SK-N-SH (cell line): Measurements from ENCODE around the gene TPGS1. TPM values are rescaled to one million over a fixed set of nuclear protein-coding genes. Genes with fewer than 3 reads are reported as not detected.

Experiments used
- CTCF ChIA-PET: fragments of 300-600, 350-600 bp; formaldehyde crosslinking; extraction: SDS; loops from one replicate; lab custom pipeline; 2021; lab: Yijun Ruan, JAX
- POLR2A ChIA-PET: fragments of 350-600 bp; sonication (Branson Sonifier 250); formaldehyde crosslinking; extraction: SDS; loops from one replicate; lab custom pipeline; 2020; ENCODE audit warnings: antibody characterized with exemption, inconsistent platforms; lab: Yijun Ruan, JAX
- DNase-seq: peaks from one replicate; pipeline ENCODE4 v3.0.0; 2012
- H2AFZ ChIP-seq: fragments of 200-600 bp; sonication (generic); 2 replicates; pipeline ENCODE4 v1.8.1; 2016; ENCODE audit warnings: antibody characterized with exemption, mild to moderate bottlenecking, low read depth
- H3F3A ChIP-seq: fragments of 200-600 bp; sonication (generic); replicated peaks from 2 replicates; pipeline ENCODE3; 2016; ENCODE audit warnings: antibody characterized with exemption, mild to moderate bottlenecking; ENCODE audit not compliant: insufficient read depth
- H3K27ac ChIP-seq, 2 experiments: fragments of 200-500 bp in 1 of 2; fragments of 200-600 bp in 1 of 2; sonication (Bioruptor generic) in 1 of 2; sonication (generic), shearing (Covaris generic) in 1 of 2; 2 replicates each; pipeline versions ENCODE4 v1.5.1 to v1.6.1; 2014 to 2016; ENCODE audit warnings: low read depth in 2 of 2, inconsistent platforms in 1 of 2, low read length in 1 of 2, mild to moderate bottlenecking in 1 of 2, mixed read lengths in 1 of 2
- H3K27me3 ChIP-seq: fragments of 200-600 bp; sonication (generic), shearing (Covaris generic); 2 replicates; pipeline ENCODE4 v1.6.1; 2016; ENCODE audit warnings: mixed run types; ENCODE audit not compliant: insufficient read depth
- H3K36me3 ChIP-seq, 2 experiments: fragments of 200-500 bp in 1 of 2; fragments of 200-600 bp in 1 of 2; sonication (Bioruptor generic) in 1 of 2; sonication (generic) in 1 of 2; replicated peaks in 1 of 2; 2 replicates each; pipeline versions ENCODE3 to v1.5.1; 2014 to 2016; ENCODE audit warnings: low read length in 1 of 2, mild to moderate bottlenecking in 1 of 2; ENCODE audit not compliant: insufficient read depth in 2 of 2, control insufficient read depth in 1 of 2
- H3K4me1 ChIP-seq, 2 experiments: fragments of 200-500 bp in 1 of 2; fragments of 200-600 bp in 1 of 2; sonication (Bioruptor generic) in 1 of 2; sonication (generic), shearing (Covaris generic) in 1 of 2; 2 replicates each; pipeline versions ENCODE4 v1.5.1 to v1.6.1; 2014 to 2016; ENCODE audit warnings: low read depth in 1 of 2, low read length in 1 of 2, mixed run types in 1 of 2; ENCODE audit not compliant: insufficient read depth in 2 of 2, control insufficient read depth in 1 of 2
- H3K4me2 ChIP-seq: fragments of 200-600 bp; sonication (generic), shearing (Covaris generic); 2 replicates; pipeline ENCODE4 v1.6.1; 2017; ENCODE audit warnings: mixed run types
- H3K4me3 ChIP-seq, 2 experiments: fragments of 200-500 bp in 1 of 2; fragments of 200-600 bp in 1 of 2; sonication (Bioruptor generic) in 1 of 2; sonication (generic), shearing (Covaris generic) in 1 of 2; 2 replicates each; pipeline versions ENCODE4 v1.5.1 to v1.8.1; 2014 to 2016; ENCODE audit warnings: low read depth in 2 of 2, inconsistent platforms in 1 of 2, low read length in 1 of 2, mild to moderate bottlenecking in 1 of 2, mixed read lengths in 1 of 2, moderate library complexity in 1 of 2
- H3K79me2 ChIP-seq: fragments of 200-600 bp; sonication (generic); 2 replicates; pipeline ENCODE4 v1.8.1; 2017; ENCODE audit warnings: mild to moderate bottlenecking; ENCODE audit not compliant: insufficient read depth
- H3K9ac ChIP-seq: fragments of 200-600 bp; sonication (generic); 2 replicates; pipeline ENCODE4 v1.6.1; 2017; ENCODE audit warnings: mixed run types
- H3K9me2 ChIP-seq: fragments of 200-600 bp; sonication (generic); 2 replicates; pipeline ENCODE4 v1.6.1; 2017; ENCODE audit warnings: mixed run types
- H3K9me3 ChIP-seq: fragments of 200-600 bp; sonication (generic); 2 replicates; pipeline ENCODE4 v1.6.1; 2017; ENCODE audit warnings: mixed run types, mild to moderate bottlenecking, moderate library complexity
- H4K20me1 ChIP-seq: fragments of 200-600 bp; sonication (generic); 2 replicates; pipeline ENCODE4 v1.6.1; 2017; ENCODE audit warnings: mild to moderate bottlenecking, mixed run types; ENCODE audit not compliant: insufficient read depth
- CHD2 ChIP-seq: fragments of 150-350 bp; IDR thresholded peaks from 2 replicates; pipeline ENCODE4 v1.6.1; 2018; ENCODE audit warnings: low read length; ENCODE audit not compliant: partially characterized antibody
- ELF1 ChIP-seq: IDR thresholded peaks from 2 replicates; pipeline ENCODE4 v1.4.0; 2012
- EP300 ChIP-seq, 2 experiments: IDR thresholded peaks; 2 replicates each; pipeline versions ENCODE4 v1.4.0 to v1.6.1; 2012; ENCODE audit warnings: borderline replicate concordance in 1 of 2, low read depth in 1 of 2, low read length in 1 of 2
- EZH2phosphoT487 ChIP-seq: fragments of 200-600 bp; sonication (generic); IDR thresholded peaks from 2 replicates; pipeline ENCODE4 v1.6.1; 2017; ENCODE audit warnings: low read depth, mixed run types, mild to moderate bottlenecking, antibody characterized with exemption, moderate library complexity, borderline replicate concordance
- FOSL2 ChIP-seq: IDR thresholded peaks from 2 replicates; pipeline ENCODE4 v1.4.0; 2012; ENCODE audit warnings: low read depth, mild to moderate bottlenecking, moderate library complexity, borderline replicate concordance
- FOXJ3 ChIP-seq: sonication (generic); formaldehyde crosslinking; IDR thresholded peaks from 2 replicates; pipeline ENCODE4 v1.5.1; 2020; ENCODE audit warnings: mild to moderate bottlenecking, missing genetic modification reagents
- FOXM1 ChIP-seq: IDR thresholded peaks from 2 replicates; pipeline ENCODE4 v1.4.0; 2012; ENCODE audit warnings: low read depth, mild to moderate bottlenecking
- GABPA ChIP-seq: IDR thresholded peaks from 2 replicates; pipeline ENCODE4 v1.4.0; 2012; ENCODE audit warnings: low read depth, mild to moderate bottlenecking
- GATA2 ChIP-seq: sonication (generic); formaldehyde crosslinking; IDR thresholded peaks from 2 replicates; pipeline ENCODE4 v1.5.0; 2020; ENCODE audit warnings: mild to moderate bottlenecking, missing genetic modification reagents
- IRF3 ChIP-seq: fragments of 150-350 bp; IDR thresholded peaks from 2 replicates; pipeline ENCODE4 v1.6.1; 2016; ENCODE audit warnings: mild to moderate bottlenecking, low read depth, low read length
- MEF2A ChIP-seq: IDR thresholded peaks from 2 replicates; pipeline ENCODE4 v1.4.0; 2012; ENCODE audit warnings: low read depth, borderline replicate concordance
- POLR2AphosphoS5 ChIP-seq: IDR thresholded peaks from 2 replicates; pipeline ENCODE4 v1.6.1; 2012; ENCODE audit warnings: low read depth, low read length
- RCOR1 ChIP-seq: fragments of 150-350 bp; IDR thresholded peaks from 2 replicates; pipeline ENCODE4 v1.6.1; 2017; ENCODE audit warnings: antibody characterized with exemption, low read length
- RFX5 ChIP-seq: IDR thresholded peaks from 2 replicates; pipeline ENCODE4 v1.6.1; 2012; ENCODE audit warnings: mild to moderate bottlenecking, improper control_type of control experiment, low read length
- SIN3A ChIP-seq: IDR thresholded peaks from 2 replicates; pipeline ENCODE4 v1.6.1; 2012; ENCODE audit warnings: low read depth, mild to moderate bottlenecking, low read length, moderate library complexity, borderline replicate concordance
- TCF12 ChIP-seq: IDR thresholded peaks from 2 replicates; pipeline ENCODE4 v1.4.0; 2012
- TEAD4 ChIP-seq: IDR thresholded peaks from 2 replicates; pipeline ENCODE4 v1.4.0; 2012; ENCODE audit warnings: mild to moderate bottlenecking, borderline replicate concordance; ENCODE audit not compliant: insufficient read depth
- ZBTB33 ChIP-seq: IDR thresholded peaks from 2 replicates; pipeline ENCODE4 v1.4.0; 2012; ENCODE audit warnings: low read depth, borderline replicate concordance
- WGBS: methylation state at CpG from one replicate; pipeline ENCODE4 v1.1.6; 2017; ENCODE audit warnings: low lambda C conversion rate; 5-methylcytosine and 5-hydroxymethylcytosine counted together
- polyA plus RNA-seq, 3 experiments: library from polyadenylated mRNA; depleted of rRNA; stranded (reverse); fragments of >200 nt; gene quantifications; 2 replicates each; pipeline ENCODE4 v1.2.3, GENCODE V29; 2012
- TF ChIP-seq, protein P1 (sequence below): fragments of 200-600 bp; sonication (generic); IDR thresholded peaks from 2 replicates; pipeline ENCODE4 v1.6.1; 2017; ENCODE audit warnings: antibody characterized with exemption, mild to moderate bottlenecking, moderate library complexity

TPGS1 gene
- polyA plus RNA-seq, 1 of the 3 experiments (the other 2 are of a cell fraction): 31.0 TPM

- Histone ChIP-seq H3K9ac (no peak within 1 kb of the TSS), H3K27ac (no peak within 1 kb of the TSS), H3K4me2 (no peak within 1 kb of the TSS), H3K27me3 (no peaks in the 10 kb centered on the region), H3K36me3 (peaks cover 0 to 21% of the 10 kb centered on the region in 2 experiments), H3F3A (no peaks in the 10 kb centered on the region), H3K9me2 (no peaks in the 10 kb centered on the region), H2AFZ (no peak within 1 kb of the TSS), H3K4me1 (no peaks in the 10 kb centered on the region; a peak in 1 of 4 replicates), H3K9me3 (no peaks in the 10 kb centered on the region), H3K79me2 (no peaks in the 10 kb centered on the region), H3K4me3 (no peak within 1 kb of the TSS), H4K20me1 (no peaks in the 10 kb centered on the region)
- no peak for DNase-seq
- TF ChIP-seq ZBTB33 (no peak), POLR2AphosphoS5 (no peak), GATA2 (no peak), FOSL2 (no peak), GABPA (no peak), FOXM1 (no peak), IRF3 (no peak), SIN3A (no peak), EP300 (IDR thresholded peaks at IDR 0.05; ENCODE audit: borderline replicate concordance in 1 of 2, low read depth in 1 of 2, low read length in 1 of 2) (no peak)
- WGBS: 63% methylated on average over 18 of the region's 31 CpGs
- CTCF ChIA-PET: no interaction called here
- POLR2A ChIA-PET: no interaction called here
These were observed 36.8 kb downstream of the TPGS1 start, which contains the start of gene GZMM for GRCh38 chr19:543910-544608. Gene GZMM (plus strand): TSS chr19:544053. CDS start chr19:544072, 19 bp downstream.

DNA sequence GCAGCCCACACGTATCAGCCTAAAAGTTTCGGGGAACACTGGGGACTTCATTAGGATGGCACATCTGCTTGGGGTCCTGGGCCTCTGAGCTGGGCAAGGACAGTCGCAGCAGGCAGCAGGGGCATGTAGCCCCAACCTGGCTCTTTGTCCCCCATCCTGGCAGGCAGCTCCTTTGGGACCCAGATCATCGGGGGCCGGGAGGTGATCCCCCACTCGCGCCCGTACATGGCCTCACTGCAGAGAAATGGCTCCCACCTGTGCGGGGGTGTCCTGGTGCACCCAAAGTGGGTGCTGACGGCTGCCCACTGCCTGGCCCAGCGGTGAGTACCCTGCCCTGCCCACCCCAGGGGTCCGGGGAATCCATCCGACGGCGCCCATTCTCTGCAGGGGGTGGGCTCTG lies 39.8 kb downstream of the TPGS1 start:
- no peaks in the 10 kb centered on the region for H3K27me3 ChIP-seq
- 100% methylated on average over 2 of the region's 15 CpGs for WGBS
- H3K27ac ChIP-seq: no peak overlapping the region
- TF ChIP-seq TEAD4 (no peak), EP300 (IDR thresholded peaks at IDR 0.05; ENCODE audit: borderline replicate concordance in 1 of 2, low read depth in 1 of 2, low read length in 1 of 2) (no peak), ELF1 (no peak), GATA2 (no peak), MEF2A (no peak), RFX5 (no peak), EZH2phosphoT487 (no peak), FOSL2 (no peak), GABPA (no peak), RCOR1 (no peak), CHD2 (no peak), FOXJ3 (CRISPR knock-in tag) (no peak), TCF12 (no peak)
- TF ChIP-seq, protein P1, sequence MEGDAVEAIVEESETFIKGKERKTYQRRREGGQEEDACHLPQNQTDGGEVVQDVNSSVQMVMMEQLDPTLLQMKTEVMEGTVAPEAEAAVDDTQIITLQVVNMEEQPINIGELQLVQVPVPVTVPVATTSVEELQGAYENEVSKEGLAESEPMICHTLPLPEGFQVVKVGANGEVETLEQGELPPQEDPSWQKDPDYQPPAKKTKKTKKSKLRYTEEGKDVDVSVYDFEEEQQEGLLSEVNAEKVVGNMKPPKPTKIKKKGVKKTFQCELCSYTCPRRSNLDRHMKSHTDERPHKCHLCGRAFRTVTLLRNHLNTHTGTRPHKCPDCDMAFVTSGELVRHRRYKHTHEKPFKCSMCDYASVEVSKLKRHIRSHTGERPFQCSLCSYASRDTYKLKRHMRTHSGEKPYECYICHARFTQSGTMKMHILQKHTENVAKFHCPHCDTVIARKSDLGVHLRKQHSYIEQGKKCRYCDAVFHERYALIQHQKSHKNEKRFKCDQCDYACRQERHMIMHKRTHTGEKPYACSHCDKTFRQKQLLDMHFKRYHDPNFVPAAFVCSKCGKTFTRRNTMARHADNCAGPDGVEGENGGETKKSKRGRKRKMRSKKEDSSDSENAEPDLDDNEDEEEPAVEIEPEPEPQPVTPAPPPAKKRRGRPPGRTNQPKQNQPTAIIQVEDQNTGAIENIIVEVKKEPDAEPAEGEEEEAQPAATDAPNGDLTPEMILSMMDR: no peak
- H3K79me2 ChIP-seq: no peaks in the 10 kb centered on the region
- no peak overlapping the region for H3K4me3 ChIP-seq
- no peak for DNase-seq
- no peaks in the 10 kb centered on the region for H3K9me2 ChIP-seq
- no peaks in the 10 kb centered on the region for H3F3A ChIP-seq
- no peaks in the 10 kb centered on the region for H4K20me1 ChIP-seq
- H3K4me2 ChIP-seq: no peak overlapping the region
- peaks cover 0 to 5% of the 10 kb centered on the region in 2 experiments for H3K36me3 ChIP-seq
- no peak overlapping the region for H3K9ac ChIP-seq
- H3K9me3 ChIP-seq: no peaks in the 10 kb centered on the region
- ChIA-PET CTCF (interaction anchor here (1.4 to 6.1 kb wide), 5 partner anchors 8 to 41 kb away, joined by 3 to 23 read pairs (median 3); partner anchors contain the start of gene CDC34), POLR2A (no interaction called here)
- H2AFZ ChIP-seq: no peak overlapping the region
- H3K4me1 ChIP-seq: peaks cover 0 to 4% of the 10 kb centered on the region in 2 experiments; a peak in 1 of 4 replicates
